ENCODE measurements around the gene SMAP1.

GRCh38 chr6:70734979-70735378, 67.3 kb downstream of the SMAP1 start:
- TF ChIP-seq CTCF (IDR thresholded peaks at IDR 0.05) (no peak), POLR2A (IDR thresholded peaks at IDR 0.05) (no peak)

Measured in thyroid gland (tissue), 4 donors.